Kidney (tissue), 14 donors: ENCODE measurements around the gene GPC5. TPM values are rescaled to one million over a fixed set of nuclear protein-coding genes. Genes with fewer than 3 reads are reported as not detected.

Experiments
- DNase-seq, 5 donors: peaks; one replicate each; pipeline ENCODE4 v3.0.0-alpha.2; 2013 to 2020
- FAIRE-seq: peaks from 2 replicates; lab custom pipeline; 2012; peaks lifted over from hg19 to GRCh38; lab: Jason Lieb, UNC
- H3K27ac ChIP-seq, 2 donors: one replicate each; pipeline ENCODE4 v1.7.0; 2013; ENCODE audit warnings: low read depth in 2 of 2, low read length in 2 of 2, inconsistent platforms in 1 of 2
- H3K27me3 ChIP-seq: one replicate; pipeline ENCODE4 v1.7.1; 2013; ENCODE audit warnings: low read length, inconsistent platforms; ENCODE audit not compliant: control insufficient read depth, insufficient read depth
- H3K36me3 ChIP-seq, 3 donors: one replicate each; pipeline versions ENCODE4 v1.7.0 to v1.7.1; 2013; ENCODE audit warnings: low read length in 3 of 3, control low read depth in 1 of 3, inconsistent platforms in 1 of 3; ENCODE audit not compliant: insufficient read depth in 3 of 3, control insufficient read depth in 2 of 3
- H3K4me1 ChIP-seq, 3 donors: one replicate each; pipeline versions ENCODE4 v1.7.0 to v1.7.1; 2013; ENCODE audit warnings: low read length in 3 of 3, inconsistent platforms in 1 of 3, low read depth in 1 of 3; ENCODE audit not compliant: control insufficient read depth in 2 of 3, insufficient read depth in 2 of 3
- H3K4me3 ChIP-seq, 3 donors: one replicate each; pipeline versions ENCODE4 v1.7.0 to v1.8.1; 2013; ENCODE audit warnings: low read length in 3 of 3, control low read depth in 1 of 3, inconsistent platforms in 1 of 3
- H3K9ac ChIP-seq, 3 donors: one replicate each; pipeline versions ENCODE4 v1.7.0 to v1.7.1; 2013; ENCODE audit warnings: low read length in 3 of 3, control low read depth in 1 of 3, inconsistent platforms in 1 of 3
- H3K9me3 ChIP-seq, 3 donors: one replicate each; pipeline versions ENCODE4 v1.7.0 to v1.7.1; 2013; ENCODE audit warnings: low read length in 3 of 3, control low read depth in 1 of 3, inconsistent platforms in 1 of 3; ENCODE audit not compliant: control insufficient read depth in 2 of 3, insufficient read depth in 1 of 3
- CTCF ChIP-seq: IDR thresholded peaks from 3 replicates; pipeline ENCODE4 v1.5.1; 2012; ENCODE audit warnings: mild to moderate bottlenecking, moderate library complexity, borderline replicate concordance; ENCODE audit not compliant: insufficient read depth; ENCODE audit errors: extremely low read depth
- intact Hi-C: fragments of 100-400 bp; cut with DNase I; formaldehyde crosslinking; loops from one replicate; pipeline ENCODE4 v1.11.1; 2022
- polyA plus RNA-seq: library from polyadenylated mRNA; stranded (reverse); fragments of 350-450 nt; fragmentation: Illumina TruSeq; extraction: RNeasy Lipid Tissue Mini Kit (QIAGEN cat#74804); gene quantifications from one replicate; pipeline ENCODE4 v1.2.3, GENCODE V29; 2014; ENCODE audit warnings: low read depth, low replicate concordance; ENCODE audit not compliant: insufficient read depth
- total RNA-seq: library from RNA; stranded (reverse); fragmentation: NEBNext Ultra II Directional; extraction: Animal tissue kit (Norgen Biotek cat#: 25700); gene quantifications from one replicate; pipeline ENCODE4 v1.2.1, GENCODE V29; 2021
- donor health status: control.
- donor health status: control.
- donor health status: control.
- donor health status: control.
- donor health status: control.
- donor health status: DM: yes; HTN: yes; CAD: no.
- donor health status: Normal renal cell carcinoma (clear cell type).

GPC5 gene
- total and polyA plus RNA-seq, 2 donors from 2014 or later, result 0.47 to 6.8 TPM

- intact Hi-C loops, result no loop called here
- FAIRE-seq, result no peak
These were observed 69.9 kb downstream of the GPC5 start for GRCh38 chr13:91468301-91468700.

GRCh38 chr13:91470084-91470621 is 71.7 kb downstream of the GPC5 start:
- Histone ChIP-seq H3K4me3 (no peak overlapping the region), H3K4me1 (no peaks in the 10 kb centered on the region), H3K9ac (no peak overlapping the region), H3K27me3 (no peaks in the 10 kb centered on the region), H3K9me3 (no peaks in the 10 kb centered on the region), H3K27ac (no peak overlapping the region), H3K36me3 (no peaks in the 10 kb centered on the region)
- DNase-seq, result no peak
- no peak for TF ChIP-seq CTCF
- intact Hi-C loops, result no loop called here
- no peak for FAIRE-seq

More at GRCh38 chr13:91468301-91468700, 69.9 kb downstream of the GPC5 start:
- H3K36me3 ChIP-seq, result no peaks in the 10 kb centered on the region
- H3K27me3 ChIP-seq, result no peaks in the 10 kb centered on the region
- H3K4me1 ChIP-seq, result no peaks in the 10 kb centered on the region
- no peak overlapping the region for H3K27ac ChIP-seq
- H3K9me3 ChIP-seq, result no peaks in the 10 kb centered on the region
- no peak overlapping the region for H3K9ac ChIP-seq
- no peak for DNase-seq
- no peak for TF ChIP-seq CTCF
- H3K4me3 ChIP-seq, result no peak overlapping the region

GRCh38 chr13:91470681-91471080 is 72.3 kb downstream of the GPC5 start:
- no peaks in the 10 kb centered on the region for H3K27me3 ChIP-seq
- intact Hi-C loops, result no loop called here
- no peak for DNase-seq

More at GRCh38 chr13:91470681-91471080, 72.3 kb downstream of the GPC5 start:
- no peaks in the 10 kb centered on the region for H3K36me3 ChIP-seq
- no peaks in the 10 kb centered on the region for H3K9me3 ChIP-seq
- TF ChIP-seq CTCF, result no peak
- H3K4me1 ChIP-seq, result no peaks in the 10 kb centered on the region
- FAIRE-seq, result no peak
- no peak overlapping the region for H3K27ac ChIP-seq
- H3K9ac ChIP-seq, result no peak overlapping the region
- no peak overlapping the region for H3K4me3 ChIP-seq
